Adrenal gland (tissue), 12 donors: ENCODE measurements around the gene MIP. TPM values are rescaled to one million over a fixed set of nuclear protein-coding genes. Genes with fewer than 3 reads are reported as not detected.

Experiments used
- DNase-seq, 7 donors: peaks; one replicate each; pipeline ENCODE4 v3.0.0-alpha.2; 2019 to 2020
- H3K27ac ChIP-seq, 5 donors: fragments of 200-600 bp; sonication (generic) in 4 of 5; 1 replicate in 3 of 5; 2 replicates in 2 of 5; pipeline versions ENCODE4 v1.5.1 to v1.8.0; 2016 to 2020; ENCODE audit warnings: mild to moderate bottlenecking in 1 of 5
- H3K27me3 ChIP-seq: fragments of 200-600 bp; 2 replicates; pipeline ENCODE4 v1.8.0; 2021
- H3K36me3 ChIP-seq, 2 donors: fragments of 200-600 bp; replicated peaks in 1 of 2; 1 replicate in 1 of 2; 2 replicates in 1 of 2; pipeline versions ENCODE4 v1.5.1 to v1.8.0; 2018 to 2022
- H3K4me1 ChIP-seq, 2 donors: fragments of 200-600 bp; replicated peaks in 1 of 2; 1 replicate in 1 of 2; 2 replicates in 1 of 2; pipeline versions ENCODE4 v1.5.1 to v1.8.0; 2018 to 2021
- H3K4me3 ChIP-seq, 4 donors: fragments of 200-600 bp; sonication (generic) in 3 of 4; one replicate each; pipeline ENCODE4 v1.5.1; 2016 to 2018
- H3K9me3 ChIP-seq, 3 donors: fragments of 200-600 bp; sonication (generic) in 1 of 3; replicated peaks in 1 of 3; 1 replicate in 2 of 3; 2 replicates in 1 of 3; pipeline versions ENCODE4 v1.5.1 to v1.8.0; 2016 to 2021
- CTCF ChIP-seq, 6 experiments: fragments of 450-650 bp in 4 of 6; fragments of 200-600 bp in 2 of 6; sonication (generic) in 1 of 6; IDR thresholded peaks; 1 replicate in 5 of 6; 2 replicates in 1 of 6; pipeline versions ENCODE4 v1.5.1 to v1.8.0; 2016 to 2021; ENCODE audit warnings: antibody characterized with exemption in 6 of 6, mild to moderate bottlenecking in 2 of 6, moderate library complexity in 1 of 6
- POLR2A ChIP-seq, 2 donors: fragments of 450-650 bp; IDR thresholded peaks; one replicate each; pipeline ENCODE4 v1.6.1; 2017; ENCODE audit warnings: antibody characterized with exemption in 2 of 2, mild to moderate bottlenecking in 2 of 2, moderate library complexity in 1 of 2
- WGBS, 4 donors: extraction: QIAGEN DNeasy Blood & Tissue Kit in 2 of 4; methylation state at CpG; one replicate each; pipeline versions ENCODE4 v1.1.5 to v1.1.7; 2013 to 2017; 5-methylcytosine and 5-hydroxymethylcytosine counted together
- intact Hi-C, 2 donors: fragments of 100-400 bp; cut with DNase I; formaldehyde crosslinking; loops; one replicate each; pipeline versions ENCODE4 v1.14.1 to v1.15.0; 2022 to 2023
- polyA plus RNA-seq, 3 donors: library from polyadenylated mRNA; stranded (reverse); fragments of 200-250 nt in 2 of 3; fragments of 350-450 nt in 1 of 3; fragmentation: Illumina TruSeq in 1 of 3; extraction: RNeasy Lipid Tissue Mini Kit (QIAGEN cat#74804) in 1 of 3; gene quantifications; one replicate each; pipeline ENCODE4 v1.2.3, GENCODE V29; 2013 to 2014
- total RNA-seq, 9 donors: library from RNA; depleted of rRNA in 4 of 9; stranded (reverse); fragments of >200 nt in 4 of 9; fragments of 120-200 nt in 1 of 9; fragmentation: NEBNext Ultra II Directional in 1 of 9; extraction: Animal tissue kit (Norgen Biotek cat#: 25700) in 1 of 9; gene quantifications; one replicate each; pipeline versions ENCODE4 v1.1.0 to v1.2.4, GENCODE V29; 2013 to 2023
- donor health status: healthy with polysubstance abuse.
- donor health status: Bipolar disorder and iron deficiency.
- donor health status: DM: yes; HTN: yes; CAD: no.
- donor health status: DM: no; HTN: no; CAD: no.
- donor health status: DM: no; HTN: no; CAD: no.
- donor health status: DM: yes; HTN: yes; CAD: no.

The MIP gene
- total and polyA plus RNA-seq, 12 donors = 0.08 to 1.6 (median 0.32) TPM; not detected in 5

- Histone ChIP-seq H3K36me3 (no peaks in the 10 kb centered on the region), H3K4me1 (peaks cover 14 to 16% of the 10 kb centered on the region in 2 donors), H3K27me3 (no peaks in the 10 kb centered on the region), H3K27ac (no peak overlapping the region), H3K4me3 (no peak overlapping the region), H3K9me3 (no peaks in the 10 kb centered on the region)
- TF ChIP-seq POLR2A (IDR thresholded peaks at IDR 0.05) = no peak
- TF ChIP-seq CTCF (IDR thresholded peaks at IDR 0.05) = no peak
- no peak for DNase-seq
- intact Hi-C loops = no loop called here
Observed at GRCh38 chr12:56490360-56490759, 35.9 kb upstream of the MIP start.

- Histone ChIP-seq H3K4me1 (peaks cover 14 to 16% of the 10 kb centered on the region in 2 donors), H3K4me3 (peak within 1 kb of the TSS in 2 of 4 donors; percentile 37 to 58), H3K36me3 (no peaks in the 10 kb centered on the region), H3K27ac (peak within 1 kb of the TSS in 1 of 5 donors; percentile 52), H3K27me3 (no peaks in the 10 kb centered on the region), H3K9me3 (no peaks in the 10 kb centered on the region)
- intact Hi-C loops = no loop called here
- DNase-seq = peak; percentile 71 to 91 (median 81)
- no peak for TF ChIP-seq CTCF (IDR thresholded peaks at IDR 0.05)
- no peak for TF ChIP-seq POLR2A (IDR thresholded peaks at IDR 0.05)
- WGBS, 4 donors = 12 to 17% (median 15%) methylated on average over 25 to 59 of the region's 59 CpGs
Observed at GRCh38 chr12:56488041-56488955, 33.8 kb upstream of the MIP start, which contains the start of gene GLS2. Gene GLS2, minus strand, starts transcription at chr12:56488161. Its CDS starts 43 bp downstream, at chr12:56488118.

GRCh38 chr12:56487448-56488040 lies 33.1 kb upstream of the MIP start:
- DNase-seq = peak in 6 of 7 donors; percentile 18 to 75 (median 40)
- Histone ChIP-seq H3K36me3 (no peaks in the 10 kb centered on the region), H3K4me1 (peaks cover 14 to 16% of the 10 kb centered on the region in 2 donors), H3K4me3 (peak overlapping the region in 2 of 4 donors; percentile 37 to 58), H3K9me3 (no peaks in the 10 kb centered on the region), H3K27me3 (no peaks in the 10 kb centered on the region), H3K27ac (peak overlapping the region in 1 of 5 donors; percentile 52)
- 4 to 42% (median 7%) methylated on average over 4 to 44 of the region's 44 CpGs for WGBS, 4 donors
- intact Hi-C loops = no loop called here
- no peak for TF ChIP-seq POLR2A (IDR thresholded peaks at IDR 0.05)
- TF ChIP-seq CTCF (IDR thresholded peaks at IDR 0.05) = no peak

GRCh38 chr12:56486694-56487093 lies 32.2 kb upstream of the MIP start:
- intact Hi-C loops = no loop called here
- Histone ChIP-seq H3K4me3 (no peak overlapping the region), H3K27me3 (no peaks in the 10 kb centered on the region), H3K36me3 (no peaks in the 10 kb centered on the region), H3K27ac (no peak overlapping the region), H3K9me3 (no peaks in the 10 kb centered on the region), H3K4me1 (peaks cover 14 to 16% of the 10 kb centered on the region in 2 donors)
- DNase-seq = no peak
- 76 to 83% (median 79%) methylated on average over 12 of the region's 12 CpGs for WGBS, 4 donors
- TF ChIP-seq CTCF (IDR thresholded peaks at IDR 0.05) = no peak
- no peak for TF ChIP-seq POLR2A (IDR thresholded peaks at IDR 0.05)
